Measurements from ENCODE around the gene RGMA.

- TF ChIP-seq CTCF (IDR thresholded peaks at IDR 0.05) (no peak), POLR2A (IDR thresholded peaks at IDR 0.05) (no peak)
These were observed 33.8 kb downstream of the RGMA start for GRCh38 chr15:93055211-93055610.

Data from right lobe of liver (tissue), 4 donors.